ENCODE results near the gene MED4.

MED4 gene

DNA sequence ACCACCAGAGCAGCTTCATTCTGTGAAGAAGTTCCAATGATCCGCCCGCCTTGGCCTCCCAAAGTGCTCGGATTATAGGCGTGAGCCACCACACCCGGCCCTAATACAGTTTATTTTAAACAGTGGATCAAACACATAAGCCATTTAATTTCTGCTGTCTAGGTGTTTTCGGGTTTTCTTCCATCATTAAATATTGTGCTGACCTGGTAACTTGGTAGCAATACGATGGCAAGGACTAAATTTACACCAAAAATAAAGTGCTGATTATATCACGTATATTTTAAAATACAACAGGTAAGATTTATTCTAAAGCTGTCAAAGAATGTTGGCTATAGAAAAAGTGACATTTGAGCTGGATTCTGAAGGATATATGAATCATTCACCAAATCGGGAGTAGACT is 1.3 kb downstream of the MED4 start:
- no peak for TF ChIP-seq MYC (IDR thresholded peaks at IDR 0.05; ENCODE audit: low read depth, low read length)
- TF ChIP-seq POLR2A (IDR thresholded peaks at IDR 0.05; ENCODE audit: extremely low read depth, insufficient read length), result no peak
- TF ChIP-seq, protein P1, sequence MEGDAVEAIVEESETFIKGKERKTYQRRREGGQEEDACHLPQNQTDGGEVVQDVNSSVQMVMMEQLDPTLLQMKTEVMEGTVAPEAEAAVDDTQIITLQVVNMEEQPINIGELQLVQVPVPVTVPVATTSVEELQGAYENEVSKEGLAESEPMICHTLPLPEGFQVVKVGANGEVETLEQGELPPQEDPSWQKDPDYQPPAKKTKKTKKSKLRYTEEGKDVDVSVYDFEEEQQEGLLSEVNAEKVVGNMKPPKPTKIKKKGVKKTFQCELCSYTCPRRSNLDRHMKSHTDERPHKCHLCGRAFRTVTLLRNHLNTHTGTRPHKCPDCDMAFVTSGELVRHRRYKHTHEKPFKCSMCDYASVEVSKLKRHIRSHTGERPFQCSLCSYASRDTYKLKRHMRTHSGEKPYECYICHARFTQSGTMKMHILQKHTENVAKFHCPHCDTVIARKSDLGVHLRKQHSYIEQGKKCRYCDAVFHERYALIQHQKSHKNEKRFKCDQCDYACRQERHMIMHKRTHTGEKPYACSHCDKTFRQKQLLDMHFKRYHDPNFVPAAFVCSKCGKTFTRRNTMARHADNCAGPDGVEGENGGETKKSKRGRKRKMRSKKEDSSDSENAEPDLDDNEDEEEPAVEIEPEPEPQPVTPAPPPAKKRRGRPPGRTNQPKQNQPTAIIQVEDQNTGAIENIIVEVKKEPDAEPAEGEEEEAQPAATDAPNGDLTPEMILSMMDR (IDR thresholded peaks at IDR 0.05; ENCODE audit: low read depth, low read length), result no peak
- TF ChIP-seq, protein P2, sequence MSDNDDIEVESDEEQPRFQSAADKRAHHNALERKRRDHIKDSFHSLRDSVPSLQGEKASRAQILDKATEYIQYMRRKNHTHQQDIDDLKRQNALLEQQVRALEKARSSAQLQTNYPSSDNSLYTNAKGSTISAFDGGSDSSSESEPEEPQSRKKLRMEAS (IDR thresholded peaks at IDR 0.05; ENCODE audit: low read depth, low read length), result no peak
- no peak for DNase-seq (ENCODE audit: low read depth)
- H3K4me3 ChIP-seq (ENCODE audit: low read depth, low read length), result peak overlapping the region; percentile 83

DNA sequence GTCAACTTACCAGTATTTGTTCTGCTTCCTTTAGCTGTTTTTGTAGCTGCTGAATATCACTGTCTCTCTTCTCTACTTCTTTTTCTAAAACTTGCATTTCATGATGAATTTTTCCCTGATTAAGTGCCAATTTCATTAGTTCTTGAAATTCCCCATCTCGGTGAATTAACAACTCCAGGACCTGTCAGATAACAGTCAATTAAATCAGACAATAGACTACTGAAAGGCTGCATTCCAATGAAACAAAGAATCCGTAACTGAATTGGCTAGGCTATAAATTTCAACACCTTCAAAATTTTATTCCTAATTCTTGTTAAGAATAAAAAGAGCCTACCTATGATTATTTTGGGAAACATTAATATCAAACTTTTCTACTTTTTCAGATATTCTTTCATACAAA is 8.6 kb downstream of the MED4 start:
- no peak for DNase-seq (ENCODE audit: low read depth)
- TF ChIP-seq, protein P2 (IDR thresholded peaks at IDR 0.05; ENCODE audit: low read depth, low read length), result no peak
- TF ChIP-seq POLR2A (IDR thresholded peaks at IDR 0.05; ENCODE audit: extremely low read depth, insufficient read length), result no peak
- no peak for TF ChIP-seq MYC (IDR thresholded peaks at IDR 0.05; ENCODE audit: low read depth, low read length)
- TF ChIP-seq, protein P1 (IDR thresholded peaks at IDR 0.05; ENCODE audit: low read depth, low read length), result no peak
- no peak overlapping the region for H3K4me3 ChIP-seq (ENCODE audit: low read depth, low read length)

DNA sequence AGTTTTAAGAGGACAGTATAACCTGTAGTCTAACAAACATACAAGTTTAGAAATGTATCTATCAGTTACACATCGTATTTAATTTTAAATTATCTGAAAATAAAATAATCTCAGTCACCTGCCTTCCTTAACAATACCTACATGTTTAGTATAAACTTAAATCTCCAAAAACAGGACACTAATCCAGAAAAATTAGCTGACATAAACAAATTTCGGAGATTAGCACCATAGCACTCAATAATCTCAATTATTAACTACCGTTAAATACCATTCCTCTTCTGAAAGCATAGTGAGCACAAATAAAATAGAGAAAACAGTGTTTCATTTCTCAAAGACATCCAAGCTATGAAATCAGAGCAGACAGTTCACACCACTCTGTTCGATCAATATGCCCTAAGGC is 13.2 kb downstream of the MED4 start:
- no peak for TF ChIP-seq POLR2A (IDR thresholded peaks at IDR 0.05; ENCODE audit: extremely low read depth, insufficient read length)
- DNase-seq (ENCODE audit: low read depth), result no peak
- no peak overlapping the region for H3K4me3 ChIP-seq (ENCODE audit: low read depth, low read length)

DNA sequence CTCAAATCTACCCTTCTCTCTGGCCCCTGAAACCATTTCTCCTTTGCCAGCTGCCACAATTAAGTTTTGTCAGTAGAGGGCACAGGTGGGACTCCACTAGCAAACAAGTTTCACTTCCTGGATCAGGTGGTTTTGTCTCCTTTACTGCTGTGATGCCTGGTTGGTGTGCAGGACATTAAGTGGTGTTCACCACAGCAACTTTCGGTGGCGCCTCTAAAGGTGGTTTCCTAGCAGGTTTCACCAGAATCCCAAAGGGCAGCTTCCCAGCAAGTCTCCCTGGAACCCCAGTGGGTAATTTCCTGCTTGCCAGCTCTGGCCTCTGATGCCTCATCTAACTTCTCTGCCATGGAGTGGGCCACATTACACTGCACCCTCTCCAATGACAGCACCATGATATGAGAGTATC is 16.6 kb downstream of the MED4 start:
- no peak overlapping the region for H3K4me3 ChIP-seq (ENCODE audit: low read depth, low read length)
- TF ChIP-seq, protein P2 (IDR thresholded peaks at IDR 0.05; ENCODE audit: low read depth, low read length), result no peak
- TF ChIP-seq, protein P1 (IDR thresholded peaks at IDR 0.05; ENCODE audit: low read depth, low read length), result peak; percentile 34
- DNase-seq (ENCODE audit: low read depth), result peak; percentile 55

DNA sequence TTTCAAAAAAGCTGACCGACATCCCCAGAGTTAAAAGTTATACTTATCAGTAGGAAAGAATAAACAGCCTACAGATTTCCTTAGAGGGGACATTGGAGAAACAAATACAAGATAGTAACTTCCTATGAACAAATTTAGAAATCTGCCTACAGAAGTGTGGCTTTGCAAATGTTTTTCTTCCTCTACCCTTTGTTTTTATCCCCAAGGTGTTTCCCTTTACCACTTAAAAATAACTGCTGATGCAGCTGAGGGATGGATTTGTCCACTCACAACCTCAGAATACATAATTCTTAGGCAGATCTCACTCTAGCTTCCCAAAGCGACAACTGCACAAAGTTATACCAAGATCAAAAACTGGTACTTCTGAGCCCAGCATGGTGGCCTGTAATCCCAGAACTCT is 20.9 kb downstream of the MED4 start:
- TF ChIP-seq, protein P2 (IDR thresholded peaks at IDR 0.05; ENCODE audit: low read depth, low read length), result no peak
- no peak for TF ChIP-seq MYC (IDR thresholded peaks at IDR 0.05; ENCODE audit: low read depth, low read length)
- TF ChIP-seq POLR2A (IDR thresholded peaks at IDR 0.05; ENCODE audit: extremely low read depth, insufficient read length), result no peak
- TF ChIP-seq, protein P1 (IDR thresholded peaks at IDR 0.05; ENCODE audit: low read depth, low read length), result no peak
- no peak overlapping the region for H3K4me3 ChIP-seq (ENCODE audit: low read depth, low read length)
- DNase-seq (ENCODE audit: low read depth), result no peak

DNA sequence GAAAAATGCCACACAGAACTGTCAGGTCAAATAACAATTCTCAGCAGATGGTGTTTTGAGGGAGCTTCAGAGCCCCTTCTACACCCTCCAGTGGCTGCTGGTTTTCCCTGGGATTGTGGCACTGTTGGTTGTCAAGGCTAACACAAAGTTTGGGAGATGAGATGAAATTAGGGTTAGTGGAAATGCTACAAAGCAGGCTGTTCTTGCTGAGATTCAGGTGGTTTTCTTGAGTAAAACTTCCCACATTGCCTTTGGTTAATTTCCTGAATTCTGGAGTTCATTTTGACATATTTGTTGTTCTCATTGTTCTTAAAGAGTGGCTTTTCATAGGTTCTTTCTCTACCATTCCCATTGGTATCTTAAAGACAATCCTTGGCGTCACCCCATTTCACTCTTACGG is 22.1 kb downstream of the MED4 start:
- DNase-seq (ENCODE audit: low read depth), result no peak
- H3K4me3 ChIP-seq (ENCODE audit: low read depth, low read length), result no peak overlapping the region
- no peak for TF ChIP-seq POLR2A (IDR thresholded peaks at IDR 0.05; ENCODE audit: extremely low read depth, insufficient read length)
- TF ChIP-seq, protein P1 (IDR thresholded peaks at IDR 0.05; ENCODE audit: low read depth, low read length), result no peak
- TF ChIP-seq MYC (IDR thresholded peaks at IDR 0.05; ENCODE audit: low read depth, low read length), result no peak
- TF ChIP-seq, protein P2 (IDR thresholded peaks at IDR 0.05; ENCODE audit: low read depth, low read length), result no peak

Measured in NB4 (cell line).